Lower leg skin (tissue), 3 donors: ENCODE results near the gene CFL1.

ENCODE experiments used
- CTCF ChIP-seq, 3 donors: fragments of 450-650 bp; IDR thresholded peaks; one replicate each; pipeline ENCODE4 v1.5.1; 2016; ENCODE audit warnings: antibody characterized with exemption in 3 of 3, mild to moderate bottlenecking in 3 of 3, moderate library complexity in 2 of 3
- POLR2A ChIP-seq, 2 donors: fragments of 450-650 bp; IDR thresholded peaks; one replicate each; pipeline ENCODE4 v1.6.1; 2016 to 2017; ENCODE audit warnings: antibody characterized with exemption in 2 of 2, mild to moderate bottlenecking in 1 of 2, moderate library complexity in 1 of 2

GRCh38 chr11:65833297-65834030 lies 24.5 kb downstream of the CFL1 start, which contains the start of gene SNX32:
- no peak for TF ChIP-seq CTCF (IDR thresholded peaks at IDR 0.05)
- TF ChIP-seq POLR2A (IDR thresholded peaks at IDR 0.05), result no peak
